ENCODE results near the gene NCCRP1.

DNA sequence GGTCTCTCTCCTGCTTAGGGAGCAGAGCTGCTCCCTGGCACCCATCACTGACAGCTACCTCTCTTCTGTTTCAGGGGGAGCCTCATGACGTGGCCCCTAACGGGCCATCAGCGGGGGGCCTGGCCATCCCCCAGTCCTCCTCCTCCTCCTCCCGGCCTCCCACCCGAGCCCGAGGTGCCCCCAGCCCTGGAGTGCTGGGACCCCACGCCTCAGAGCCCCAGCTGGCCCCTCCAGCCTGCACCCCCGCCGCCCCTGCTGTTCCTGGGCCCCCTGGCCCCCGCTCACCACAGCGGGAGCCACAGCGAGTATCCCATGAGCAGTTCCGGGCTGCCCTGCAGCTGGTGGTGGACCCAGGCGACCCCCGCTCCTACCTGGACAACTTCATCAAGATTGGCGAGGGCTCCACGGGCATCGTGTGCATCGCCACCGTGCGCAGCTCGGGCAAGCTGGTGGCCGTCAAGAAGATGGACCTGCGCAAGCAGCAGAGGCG, 23.2 kb upstream of the NCCRP1 start:
- TF ChIP-seq, protein P1, sequence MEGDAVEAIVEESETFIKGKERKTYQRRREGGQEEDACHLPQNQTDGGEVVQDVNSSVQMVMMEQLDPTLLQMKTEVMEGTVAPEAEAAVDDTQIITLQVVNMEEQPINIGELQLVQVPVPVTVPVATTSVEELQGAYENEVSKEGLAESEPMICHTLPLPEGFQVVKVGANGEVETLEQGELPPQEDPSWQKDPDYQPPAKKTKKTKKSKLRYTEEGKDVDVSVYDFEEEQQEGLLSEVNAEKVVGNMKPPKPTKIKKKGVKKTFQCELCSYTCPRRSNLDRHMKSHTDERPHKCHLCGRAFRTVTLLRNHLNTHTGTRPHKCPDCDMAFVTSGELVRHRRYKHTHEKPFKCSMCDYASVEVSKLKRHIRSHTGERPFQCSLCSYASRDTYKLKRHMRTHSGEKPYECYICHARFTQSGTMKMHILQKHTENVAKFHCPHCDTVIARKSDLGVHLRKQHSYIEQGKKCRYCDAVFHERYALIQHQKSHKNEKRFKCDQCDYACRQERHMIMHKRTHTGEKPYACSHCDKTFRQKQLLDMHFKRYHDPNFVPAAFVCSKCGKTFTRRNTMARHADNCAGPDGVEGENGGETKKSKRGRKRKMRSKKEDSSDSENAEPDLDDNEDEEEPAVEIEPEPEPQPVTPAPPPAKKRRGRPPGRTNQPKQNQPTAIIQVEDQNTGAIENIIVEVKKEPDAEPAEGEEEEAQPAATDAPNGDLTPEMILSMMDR (IDR thresholded peaks at IDR 0.05) = no peak
- no peak for TF ChIP-seq EZH2phosphoT487 (IDR thresholded peaks at IDR 0.05)
